Activated T-cell treated with anti-CD3 and anti-CD28 coated beads, Interleukin-2, amount 50 U/mL, for 72 hours (primary cell): ENCODE measurements around the gene LRP1B. TPM values are rescaled to one million over a fixed set of nuclear protein-coding genes. Genes with fewer than 3 reads are reported as not detected.

Experiments used
- ATAC-seq, 2 donors: fragments of 150-1000 bp; cut with Tn5 transposase; replicated peaks in 1 of 2; 2 replicates each; pipeline ENCODE4 v1.10.0; 2021; ENCODE audit warnings: moderate library complexity in 2 of 2, mild to moderate bottlenecking in 1 of 2
- DNase-seq, 2 donors: peaks; one replicate each; pipeline ENCODE4 v3.0.0; 2021 to 2022; ENCODE audit warnings: mixed read lengths in 1 of 2
- H3K27ac Mint-ChIP-seq: one replicate; pipeline ENCODE4 v1.8.0; 2022; ENCODE audit warnings: mild to moderate bottlenecking, moderate library complexity, mixed read lengths
- H3K27me3 Mint-ChIP-seq: one replicate; pipeline ENCODE4 v1.8.0; 2022; ENCODE audit warnings: low read depth, mixed read lengths
- H3K36me3 Mint-ChIP-seq, 2 donors: one replicate each; pipeline ENCODE4 v1.8.0; 2022; ENCODE audit warnings: mixed read lengths in 2 of 2, mild to moderate bottlenecking in 1 of 2; ENCODE audit not compliant: insufficient read depth in 2 of 2
- H3K4me1 Mint-ChIP-seq: one replicate; pipeline ENCODE4 v1.8.0; 2022; ENCODE audit warnings: low read depth, mixed read lengths
- H3K4me3 Mint-ChIP-seq, 2 donors: one replicate each; pipeline ENCODE4 v1.8.0; 2022; ENCODE audit warnings: mild to moderate bottlenecking in 2 of 2, mixed read lengths in 2 of 2, moderate library complexity in 2 of 2
- H3K9me3 Mint-ChIP-seq, 2 donors: one replicate each; pipeline ENCODE4 v1.8.0; 2022; ENCODE audit warnings: mixed read lengths in 2 of 2
- total RNA-seq, 2 donors: library from RNA; stranded (reverse); gene quantifications; one replicate each; pipeline ENCODE4 v1.2.3, GENCODE V29; 2022

LRP1B gene
- total RNA-seq, 2 donors from 2014 or later, result not detected

GRCh38 chr2:141630407-141630930 is 500.3 kb downstream of the LRP1B start:
- DNase-seq (no peak), ATAC-seq (no peak)
- no peaks in the 10 kb centered on the region for H3K4me1 Mint-ChIP-seq
- H3K27ac Mint-ChIP-seq, result no peak overlapping the region
- no peaks in the 10 kb centered on the region for H3K27me3 Mint-ChIP-seq
- no peaks in the 10 kb centered on the region for H3K36me3 Mint-ChIP-seq
- peaks cover 3 to 6% of the 10 kb centered on the region in 2 donors for H3K9me3 Mint-ChIP-seq
- H3K4me3 Mint-ChIP-seq, result no peak overlapping the region

GRCh38 chr2:141620372-141620771 is 510.4 kb downstream of the LRP1B start:
- ATAC-seq, result no peak
- Mint-ChIP-seq H3K36me3 (no peaks in the 10 kb centered on the region), H3K27ac (no peak overlapping the region)

GRCh38 chr2:141618457-141618856 is 512.4 kb downstream of the LRP1B start:
- ATAC-seq, result no peak
- no peaks in the 10 kb centered on the region for H3K4me1 Mint-ChIP-seq
- H3K27me3 Mint-ChIP-seq, result no peaks in the 10 kb centered on the region
- H3K36me3 Mint-ChIP-seq, result no peaks in the 10 kb centered on the region
- H3K27ac Mint-ChIP-seq, result no peak overlapping the region
- peaks cover 2 to 6% of the 10 kb centered on the region in 2 donors for H3K9me3 Mint-ChIP-seq
- no peak for DNase-seq
- no peak overlapping the region for H3K4me3 Mint-ChIP-seq

More at GRCh38 chr2:141620372-141620771, 510.4 kb downstream of the LRP1B start:
- DNase-seq, result no peak
- Mint-ChIP-seq H3K4me3 (no peak overlapping the region), H3K4me1 (no peaks in the 10 kb centered on the region), H3K27me3 (no peaks in the 10 kb centered on the region), H3K9me3 (peaks cover 0 to 4% of the 10 kb centered on the region in 2 donors)

GRCh38 chr2:141611981-141612380 is 518.8 kb downstream of the LRP1B start:
- Mint-ChIP-seq H3K4me1 (no peaks in the 10 kb centered on the region), H3K9me3 (peaks cover 3 to 4% of the 10 kb centered on the region in 2 donors), H3K4me3 (no peak overlapping the region), H3K27me3 (no peaks in the 10 kb centered on the region), H3K36me3 (no peaks in the 10 kb centered on the region), H3K27ac (no peak overlapping the region)
- ATAC-seq, result no peak
- no peak for DNase-seq

GRCh38 chr2:141611176-141611571 is 519.6 kb downstream of the LRP1B start:
- ATAC-seq, result no peak
- H3K4me1 Mint-ChIP-seq, result no peaks in the 10 kb centered on the region
- H3K4me3 Mint-ChIP-seq, result no peak overlapping the region
- H3K9me3 Mint-ChIP-seq, result peaks cover 2 to 3% of the 10 kb centered on the region in 2 donors
- no peak for DNase-seq
- H3K27ac Mint-ChIP-seq, result no peak overlapping the region
- no peaks in the 10 kb centered on the region for H3K36me3 Mint-ChIP-seq
- no peaks in the 10 kb centered on the region for H3K27me3 Mint-ChIP-seq

GRCh38 chr2:141610564-141611175 is 520.1 kb downstream of the LRP1B start:
- no peak for DNase-seq
- H3K4me3 Mint-ChIP-seq, result no peak overlapping the region
- H3K4me1 Mint-ChIP-seq, result no peaks in the 10 kb centered on the region

GRCh38 chr2:141605163-141605562 is 525.7 kb downstream of the LRP1B start:
- H3K27me3 Mint-ChIP-seq, result no peaks in the 10 kb centered on the region
- no peak for ATAC-seq
- H3K4me1 Mint-ChIP-seq, result no peaks in the 10 kb centered on the region
- no peak for DNase-seq
- H3K4me3 Mint-ChIP-seq, result no peak overlapping the region
- no peak overlapping the region for H3K27ac Mint-ChIP-seq
- peaks cover 0 to 1% of the 10 kb centered on the region in 2 donors for H3K9me3 Mint-ChIP-seq
- no peaks in the 10 kb centered on the region for H3K36me3 Mint-ChIP-seq

More at GRCh38 chr2:141610564-141611175, 520.1 kb downstream of the LRP1B start:
- Mint-ChIP-seq H3K27me3 (no peaks in the 10 kb centered on the region), H3K9me3 (peaks cover 2 to 3% of the 10 kb centered on the region in 2 donors), H3K36me3 (no peaks in the 10 kb centered on the region), H3K27ac (no peak overlapping the region)
- ATAC-seq, result no peak

- no peak overlapping the region for H3K27ac Mint-ChIP-seq
- H3K9me3 Mint-ChIP-seq, result peaks cover 2 to 5% of the 10 kb centered on the region in 2 donors
- H3K27me3 Mint-ChIP-seq, result no peaks in the 10 kb centered on the region
- no peaks in the 10 kb centered on the region for H3K4me1 Mint-ChIP-seq
- no peaks in the 10 kb centered on the region for H3K36me3 Mint-ChIP-seq
- H3K4me3 Mint-ChIP-seq, result no peak overlapping the region
- ATAC-seq, result no peak
- no peak for DNase-seq
Measured at GRCh38 chr2:141601511-141602152, 529.2 kb downstream of the LRP1B start.

GRCh38 chr2:141599721-141600120 is 531.1 kb downstream of the LRP1B start:
- ATAC-seq (no peak), DNase-seq (no peak)
- no peak overlapping the region for H3K27ac Mint-ChIP-seq
- no peak overlapping the region for H3K4me3 Mint-ChIP-seq
- H3K9me3 Mint-ChIP-seq, result peaks cover 4 to 5% of the 10 kb centered on the region in 2 donors
- H3K4me1 Mint-ChIP-seq, result no peaks in the 10 kb centered on the region
- no peaks in the 10 kb centered on the region for H3K36me3 Mint-ChIP-seq
- H3K27me3 Mint-ChIP-seq, result no peaks in the 10 kb centered on the region

- H3K4me3 Mint-ChIP-seq, result no peak overlapping the region
- no peaks in the 10 kb centered on the region for H3K4me1 Mint-ChIP-seq
- H3K27me3 Mint-ChIP-seq, result no peaks in the 10 kb centered on the region
- H3K27ac Mint-ChIP-seq, result no peak overlapping the region
- ATAC-seq (no peak), DNase-seq (no peak)
- no peaks in the 10 kb centered on the region for H3K36me3 Mint-ChIP-seq
- H3K9me3 Mint-ChIP-seq, result peaks cover 4 to 7% of the 10 kb centered on the region in 2 donors
Measured at GRCh38 chr2:141598982-141599381, 531.8 kb downstream of the LRP1B start.

- Mint-ChIP-seq H3K27ac (no peak overlapping the region), H3K4me3 (no peak overlapping the region), H3K4me1 (no peaks in the 10 kb centered on the region), H3K36me3 (no peaks in the 10 kb centered on the region), H3K9me3 (peaks cover 8 to 11% of the 10 kb centered on the region in 2 donors), H3K27me3 (no peaks in the 10 kb centered on the region)
- ATAC-seq (no peak), DNase-seq (no peak)
Measured at GRCh38 chr2:141595316-141595920, 535.4 kb downstream of the LRP1B start.

- H3K27ac Mint-ChIP-seq, result no peak overlapping the region
- DNase-seq (no peak), ATAC-seq (no peak)
- H3K36me3 Mint-ChIP-seq, result no peaks in the 10 kb centered on the region
- H3K27me3 Mint-ChIP-seq, result no peaks in the 10 kb centered on the region
- peaks cover 5 to 8% of the 10 kb centered on the region in 2 donors for H3K9me3 Mint-ChIP-seq
- H3K4me1 Mint-ChIP-seq, result no peaks in the 10 kb centered on the region
- no peak overlapping the region for H3K4me3 Mint-ChIP-seq
Measured at GRCh38 chr2:141591787-141592186, 539.0 kb downstream of the LRP1B start.

- ATAC-seq, result no peak
Measured at GRCh38 chr2:141590620-141591019, 540.2 kb downstream of the LRP1B start.

More at GRCh38 chr2:141590620-141591019, 540.2 kb downstream of the LRP1B start:
- Mint-ChIP-seq H3K27me3 (no peaks in the 10 kb centered on the region), H3K4me1 (no peaks in the 10 kb centered on the region), H3K36me3 (no peaks in the 10 kb centered on the region), H3K4me3 (no peak overlapping the region), H3K27ac (no peak overlapping the region), H3K9me3 (peaks cover 5 to 6% of the 10 kb centered on the region in 2 donors)
- no peak for DNase-seq
